Posterior vena cava (tissue), 2 donors: ENCODE measurements around the gene NBPF1. TPM values are rescaled to one million over a fixed set of nuclear protein-coding genes. Genes with fewer than 3 reads are reported as not detected.
"Not testable (repeated sequence)": the region's sequence is repeated elsewhere in the genome, so short reads cannot be mapped to it uniquely, and the experiment has no call there.

Source experiments
- DNase-seq: peaks from one replicate; pipeline ENCODE4 v3.0.0-alpha.2; 2020; ENCODE audit warnings: low spot score
- intact Hi-C, 2 donors: fragments of 100-400 bp; cut with DNase I; formaldehyde crosslinking; loops; one replicate each; pipeline versions ENCODE4 v1.14.1 to v1.14.2; 2022 to 2023
- total RNA-seq, 2 donors: library from RNA; stranded (reverse); fragmentation: NEBNext Ultra II Directional; extraction: Animal tissue kit (Norgen Biotek cat#: 25700); gene quantifications; one replicate each; pipeline ENCODE4 v1.2.1, GENCODE V29; 2021
- donor health status: DM: yes; HTN: yes; CAD: no.
- donor health status: DM: yes; HTN: yes; CAD: no.

The NBPF1 gene
- total RNA-seq, 2 donors from 2014 or later: 28.9 to 63.0 TPM

DNA sequence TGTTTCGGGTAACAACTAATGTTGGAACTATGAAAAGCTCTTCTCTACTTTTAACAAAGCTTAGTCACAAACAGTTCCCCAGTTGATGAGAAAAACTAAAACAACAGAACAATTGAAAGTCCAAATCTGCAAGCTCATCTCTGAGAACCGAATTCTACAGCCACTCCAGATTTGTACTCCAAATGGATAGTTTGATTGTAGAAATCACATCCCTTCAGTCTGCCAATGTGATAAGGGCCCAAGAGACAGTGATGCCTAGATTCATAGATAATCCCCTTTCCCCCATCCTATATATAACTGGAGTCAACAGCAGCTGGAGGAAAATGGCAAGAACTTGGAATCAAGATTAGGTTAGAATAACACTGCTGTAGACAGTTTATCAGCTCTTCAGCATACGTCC is 85.0 kb downstream of the NBPF1 start:
- intact Hi-C loops, DNase-seq: not testable (repeated sequence)

DNA sequence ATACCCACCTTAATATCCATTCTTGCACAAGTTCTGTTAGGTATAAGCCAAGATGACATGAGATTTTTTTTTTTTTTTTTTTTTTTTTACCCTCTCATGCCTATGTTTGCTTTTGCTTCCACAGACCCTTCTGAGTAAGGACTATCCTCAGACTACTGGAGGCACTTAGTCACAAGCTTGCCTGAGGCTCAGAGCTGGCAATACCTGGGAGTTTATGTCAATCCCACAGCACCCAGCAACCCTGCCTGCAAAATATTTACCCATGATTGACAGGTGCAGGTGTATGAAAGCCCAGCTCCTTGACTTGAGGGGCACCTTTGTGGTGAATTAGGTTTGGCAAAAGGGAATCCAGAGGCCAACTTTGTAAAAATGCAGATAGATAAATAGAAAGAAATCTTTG is 87.6 kb downstream of the NBPF1 start:
- intact Hi-C loops, DNase-seq: not testable (repeated sequence)

DNA sequence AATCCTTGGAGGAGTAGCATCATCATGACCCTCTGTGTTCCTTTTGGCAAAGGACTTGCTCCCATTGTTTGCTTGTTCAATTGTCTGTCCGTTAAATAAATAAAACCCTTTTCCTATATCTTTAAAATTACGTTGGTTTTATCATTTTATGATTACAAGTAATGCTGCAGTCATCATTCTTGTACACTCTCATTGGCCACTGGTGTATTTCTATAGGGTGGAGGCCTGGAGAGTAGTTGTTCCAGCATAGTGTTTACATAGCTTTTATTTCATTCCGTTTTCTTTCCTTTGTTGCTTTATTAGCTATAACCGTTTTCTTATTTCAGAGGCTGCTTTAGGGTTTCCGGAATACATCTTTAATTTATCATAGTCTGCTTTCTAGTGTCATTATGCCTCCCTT is 91.7 kb downstream of the NBPF1 start:
- DNase-seq, intact Hi-C loops: not testable (repeated sequence)

DNA sequence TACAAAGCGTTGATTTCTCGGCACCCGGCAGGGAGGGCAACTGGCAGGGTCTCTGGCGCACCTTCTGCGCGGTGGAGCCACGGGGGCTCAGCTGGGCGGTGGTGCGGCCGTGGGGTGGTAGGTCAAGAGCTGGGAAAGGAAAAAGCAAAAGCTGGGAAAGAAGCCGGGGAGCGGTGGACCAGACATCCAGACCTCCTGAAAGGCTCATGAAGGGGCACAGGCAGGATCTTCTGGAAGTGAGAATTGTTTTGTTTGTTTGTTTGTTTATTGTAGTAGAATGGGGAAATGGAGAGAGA is 92.1 kb downstream of the NBPF1 start:
- intact Hi-C loops: no loop called here
- no peak for DNase-seq

DNA sequence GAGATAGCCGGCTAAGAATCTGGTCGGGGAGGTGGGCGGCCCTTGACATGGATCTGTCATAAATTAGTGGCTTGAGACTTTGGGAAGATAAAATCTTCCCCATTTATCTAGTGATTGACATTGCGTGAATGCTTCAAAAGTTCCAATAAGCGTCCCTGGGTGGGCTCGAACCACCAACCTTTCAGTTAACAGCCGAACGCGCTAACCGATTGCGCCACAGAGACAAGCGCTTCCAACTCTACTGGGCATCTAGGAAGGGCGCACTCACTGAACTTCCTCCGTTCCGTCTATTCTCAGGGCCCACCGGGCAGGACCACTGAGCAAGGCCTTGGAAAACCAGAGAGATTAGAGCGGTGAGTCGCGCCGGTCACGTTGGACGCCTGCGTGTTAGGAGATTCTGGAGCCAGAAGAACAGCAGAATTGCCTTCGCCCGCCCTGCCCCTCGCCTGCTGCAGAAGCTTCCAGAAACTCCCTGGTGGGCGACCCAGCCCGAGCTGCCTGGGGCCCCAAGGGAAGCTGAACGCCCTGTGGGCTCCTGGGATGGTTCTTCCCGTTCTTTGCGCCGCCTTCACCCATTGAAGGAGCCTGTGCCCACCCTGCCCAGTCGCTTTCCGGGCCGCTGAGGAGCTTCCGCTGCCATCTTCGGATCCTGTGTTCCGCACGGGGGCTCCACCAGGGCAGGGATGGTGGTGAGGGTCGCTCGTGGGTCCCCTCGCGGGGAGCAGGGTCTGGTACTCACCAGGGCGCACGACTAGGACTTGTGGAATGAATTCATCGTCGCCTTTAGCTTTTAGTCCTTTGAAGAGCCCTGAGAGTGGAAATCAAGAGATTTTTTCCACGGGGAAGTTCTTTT is 92.7 kb downstream of the NBPF1 start:
- intact Hi-C loops, DNase-seq: not testable (repeated sequence)

DNA sequence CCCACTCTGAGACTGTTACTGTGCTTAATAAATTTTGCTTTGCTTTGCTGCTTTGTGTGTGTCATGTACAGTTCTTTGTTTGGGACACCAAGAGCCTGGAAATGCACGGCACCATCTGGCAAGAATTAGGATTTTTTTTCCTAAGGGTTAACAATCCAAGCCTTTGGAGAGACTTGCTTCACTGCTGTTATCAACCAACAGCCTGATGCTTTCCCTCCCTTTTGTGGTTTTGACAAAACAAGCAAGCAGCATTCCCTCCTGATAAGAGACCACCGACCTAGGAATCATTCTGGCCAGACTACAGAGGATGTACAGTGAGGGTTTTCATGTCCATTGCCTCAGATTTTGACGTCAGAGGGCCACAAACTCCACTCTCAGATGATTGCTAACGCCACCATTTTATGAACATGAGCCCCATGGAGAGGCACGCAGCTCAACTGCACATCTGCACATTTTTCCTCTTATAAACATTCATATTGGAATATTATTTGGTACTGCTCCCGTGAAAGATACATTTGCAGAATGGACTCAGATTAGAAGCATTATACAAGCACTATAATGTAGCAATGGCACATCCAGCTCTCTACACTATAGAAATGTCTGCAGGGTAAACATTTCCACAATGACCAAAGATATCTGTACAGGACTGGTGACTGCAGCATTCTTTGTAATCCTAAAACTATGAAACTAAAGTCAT is 94.0 kb downstream of the NBPF1 start:
- DNase-seq, intact Hi-C loops: not testable (repeated sequence)

DNA sequence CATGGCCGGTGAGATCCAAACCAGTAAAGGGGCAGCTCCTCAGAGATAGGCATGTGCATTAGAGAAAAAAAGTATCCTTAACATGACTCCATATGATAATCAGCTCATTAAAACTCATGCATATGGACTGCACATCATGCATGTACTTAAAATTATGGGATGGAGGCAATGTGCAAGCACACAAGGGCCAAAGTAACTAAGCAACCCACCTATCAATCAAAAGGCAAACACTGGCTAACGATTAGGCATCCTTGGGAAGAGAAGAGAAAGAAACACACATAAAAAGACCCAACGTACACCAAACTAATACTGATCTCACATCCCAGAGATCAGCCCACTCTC is 94.5 kb downstream of the NBPF1 start:
- intact Hi-C loops, DNase-seq: not testable (repeated sequence)

DNA sequence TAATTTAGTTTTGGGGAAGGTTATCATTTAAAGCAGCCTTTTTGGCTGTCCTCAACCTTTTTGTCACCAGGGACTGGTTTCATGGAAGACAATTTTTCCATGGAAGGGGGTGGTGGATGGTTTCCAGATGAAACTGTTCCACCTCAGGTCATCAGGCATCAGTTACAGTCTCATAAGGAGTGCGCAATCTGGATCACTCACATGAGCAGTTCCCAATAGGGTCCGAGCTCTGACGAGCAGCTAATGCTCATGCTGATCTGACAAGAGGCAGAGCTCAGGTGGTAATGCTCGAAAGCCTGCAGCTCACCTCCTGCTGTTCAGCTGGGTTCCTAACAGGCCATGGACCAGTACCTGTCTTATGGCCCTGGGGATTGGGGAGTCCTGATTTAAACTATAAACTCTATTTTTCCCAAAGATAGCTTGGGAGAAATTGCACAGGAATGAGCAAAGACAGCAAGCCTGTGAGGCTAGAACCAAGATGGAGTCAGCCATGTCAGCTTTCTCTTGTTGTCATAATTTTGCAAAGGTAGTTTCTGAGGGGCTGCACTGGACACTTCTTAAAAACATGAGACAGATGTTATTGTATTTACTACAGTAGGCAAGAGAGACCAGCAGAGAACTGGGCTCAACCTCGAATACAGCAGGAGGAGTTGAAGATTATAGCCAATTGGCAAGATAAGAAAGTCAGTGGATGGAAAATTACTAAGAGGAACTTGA is 96.5 kb downstream of the NBPF1 start:
- intact Hi-C loops, DNase-seq: not testable (repeated sequence)

DNA sequence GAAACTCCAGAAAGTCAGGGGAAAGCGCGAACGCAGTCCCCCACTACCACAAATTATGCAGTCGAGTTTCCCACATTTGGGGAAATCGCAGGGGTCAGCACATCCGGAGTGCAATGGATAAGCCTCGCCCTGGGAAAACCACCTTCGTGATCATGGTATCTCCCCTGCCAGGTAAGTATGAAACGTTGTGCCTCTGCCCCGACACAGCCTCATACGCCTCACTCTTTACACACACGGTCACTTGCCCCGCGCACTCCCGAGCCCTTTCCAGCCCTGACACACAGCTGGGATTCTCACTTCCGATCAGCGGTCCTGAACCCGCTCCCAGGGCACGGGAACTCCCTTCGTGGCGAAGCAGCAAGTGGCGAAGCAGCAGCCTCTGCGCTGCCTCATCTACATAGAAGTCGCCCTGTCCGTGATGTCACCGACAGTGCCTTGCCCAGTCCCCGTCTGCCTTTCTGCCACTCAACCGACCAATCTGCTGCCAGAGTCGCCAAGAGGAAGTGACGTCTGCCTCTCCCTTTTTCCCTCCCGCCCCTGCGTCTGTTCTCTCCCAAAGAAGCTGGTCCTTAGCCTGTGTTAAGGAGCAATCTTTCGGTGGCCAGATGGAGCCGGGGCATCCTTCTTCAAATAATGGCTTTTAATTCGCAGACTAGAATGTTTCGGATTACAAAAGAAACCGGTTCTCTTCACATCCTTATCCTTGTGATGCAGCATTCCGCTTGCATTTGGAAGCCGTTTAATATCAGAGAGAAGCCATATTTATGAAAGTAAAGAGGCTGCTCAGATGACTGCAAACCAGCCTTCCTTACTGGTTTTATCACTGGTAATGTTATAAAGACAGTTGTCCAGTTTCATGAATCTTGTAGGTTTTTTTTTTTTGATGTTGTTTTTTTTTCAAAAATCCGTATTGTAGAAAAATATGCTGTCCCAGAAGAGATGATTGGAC is 99.0 kb downstream of the NBPF1 start, which contains the start of gene RNU1-1:
TSS of gene RNU1-1 (minus strand) at position 179 of the 949 bp plus-strand sequence.
- DNase-seq: peak; percentile 90
- intact Hi-C loops: not testable (repeated sequence)

DNA sequence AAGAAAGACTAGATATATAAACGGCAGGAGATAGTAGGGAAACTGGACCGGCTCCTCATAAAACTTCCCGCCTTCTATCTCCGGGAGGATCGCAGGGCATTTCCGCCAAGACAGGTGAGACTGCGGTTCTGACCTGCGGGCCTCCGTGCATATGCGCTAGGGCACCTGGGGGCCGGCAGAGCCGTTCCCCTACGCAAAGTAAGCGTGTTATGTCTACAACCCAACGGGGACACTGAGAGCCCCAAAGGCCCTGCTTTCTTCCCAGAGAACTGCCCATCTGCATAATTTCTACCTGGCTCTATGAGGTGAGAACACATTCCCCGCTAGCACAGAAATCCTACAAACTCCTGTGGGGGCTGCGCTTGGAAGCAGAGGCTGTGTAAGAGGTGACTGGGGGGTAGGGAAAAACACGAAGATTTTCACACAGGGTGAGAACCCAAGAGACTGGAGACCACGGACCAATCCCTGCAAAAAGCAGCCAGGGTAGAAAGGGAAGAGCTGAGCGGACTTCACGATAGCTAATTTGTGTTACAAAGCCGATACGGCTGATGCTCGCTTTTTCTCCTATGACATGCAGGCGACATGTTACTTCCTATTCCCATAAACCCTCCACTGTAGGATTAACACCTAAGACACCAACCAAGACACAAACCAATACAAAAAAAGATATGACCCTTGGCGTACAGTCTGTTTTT is 99.8 kb downstream of the NBPF1 start:
- intact Hi-C loops, DNase-seq: not testable (repeated sequence)

DNA sequence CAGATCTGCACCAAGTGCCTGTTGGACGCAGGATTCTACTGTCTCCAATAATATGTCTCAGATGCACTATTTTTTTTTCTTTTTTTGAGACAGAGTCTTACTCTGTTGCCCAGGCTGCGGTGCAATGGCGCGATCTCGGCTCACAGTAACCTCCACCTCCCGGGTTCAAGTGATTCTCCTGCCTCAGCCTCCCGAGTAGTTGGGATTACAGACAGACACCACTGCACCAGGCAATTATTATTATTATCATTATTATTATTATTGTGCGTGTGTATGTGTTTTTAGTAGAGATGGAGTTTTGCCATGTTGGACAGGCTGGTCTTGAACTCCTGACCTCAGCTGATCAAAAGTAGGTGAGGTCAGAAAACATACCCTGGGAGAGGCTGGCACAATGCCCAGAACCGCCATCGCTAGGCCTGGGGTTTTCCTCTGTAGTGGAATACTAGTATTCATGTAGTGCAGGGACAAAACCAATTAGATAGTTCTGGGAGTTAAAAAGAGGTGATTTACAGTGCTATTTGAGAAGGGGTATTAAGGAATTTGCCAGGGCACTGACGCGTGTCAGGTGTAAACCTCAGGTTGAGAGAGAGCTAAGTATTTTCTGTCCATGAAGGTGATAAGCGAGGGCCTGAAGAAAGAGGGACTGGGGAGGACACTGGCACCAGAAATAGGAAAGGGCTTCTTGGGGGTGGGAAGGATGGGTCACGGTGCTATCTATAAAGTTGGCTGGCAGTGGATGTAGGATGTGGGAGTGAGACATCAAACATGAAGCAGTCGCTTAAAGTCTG is 100.5 kb downstream of the NBPF1 start:
- DNase-seq, intact Hi-C loops: not testable (repeated sequence)

Other genes with a start within 250 kb of the NBPF1 start
- 100 to 1,000 TPM; 115 to 167 TPM for gene SZRD1, start 246.3 kb downstream of the NBPF1 start, total RNA-seq
- gene SPATA21, start 176.1 kb downstream of the NBPF1 start, total RNA-seq: not detected
- 10 to 100 TPM; 30.5 to 42.9 TPM for gene NECAP2, start 172.8 kb downstream of the NBPF1 start, total RNA-seq
- over 10,000 TPM; 12,584 to 18,986 TPM for gene RNU1-1, start 99.3 kb downstream of the NBPF1 start, total RNA-seq
- over 10,000 TPM; 12,584 to 18,986 TPM for gene RNU1-3, start 53.4 kb upstream of the NBPF1 start, total RNA-seq
- gene RNU1-4, start 127.0 kb upstream of the NBPF1 start, total RNA-seq: over 10,000 TPM; 12,584 to 18,986 TPM